Skeletal muscle satellite cell (primary cell): ENCODE data around the gene RABAC1.
A peak's percentile ranks its signal among the peaks of the same experiment; 100 is the strongest.

Experiments used
- H3K27me3 ChIP-seq: 2 replicates; pipeline ENCODE4 v1.7.0; 2013; ENCODE audit warnings: low read length; ENCODE audit not compliant: control insufficient read depth, insufficient read depth
- H3K36me3 ChIP-seq: 2 replicates; pipeline ENCODE4 v1.7.0; 2013; ENCODE audit warnings: mild to moderate bottlenecking, control low read depth, low read length; ENCODE audit not compliant: insufficient read depth
- H3K4me1 ChIP-seq: 2 replicates; pipeline ENCODE4 v1.7.0; 2013; ENCODE audit warnings: low read length; ENCODE audit not compliant: control insufficient read depth, insufficient read depth
- H3K4me2 ChIP-seq: 2 replicates; pipeline ENCODE4 v1.7.0; 2013; ENCODE audit warnings: mild to moderate bottlenecking, low read length
- H3K4me3 ChIP-seq: 2 replicates; pipeline ENCODE4 v1.7.0; 2013; ENCODE audit warnings: low read length
- H3K9ac ChIP-seq: 2 replicates; pipeline ENCODE4 v1.7.0; 2013; ENCODE audit warnings: mild to moderate bottlenecking, low read depth, low read length, moderate library complexity
- H3K9me3 ChIP-seq: replicated peaks from 2 replicates; pipeline ENCODE4 v1.7.0; 2013; ENCODE audit warnings: mild to moderate bottlenecking, control low read depth, low read length

Gene RABAC1

DNA sequence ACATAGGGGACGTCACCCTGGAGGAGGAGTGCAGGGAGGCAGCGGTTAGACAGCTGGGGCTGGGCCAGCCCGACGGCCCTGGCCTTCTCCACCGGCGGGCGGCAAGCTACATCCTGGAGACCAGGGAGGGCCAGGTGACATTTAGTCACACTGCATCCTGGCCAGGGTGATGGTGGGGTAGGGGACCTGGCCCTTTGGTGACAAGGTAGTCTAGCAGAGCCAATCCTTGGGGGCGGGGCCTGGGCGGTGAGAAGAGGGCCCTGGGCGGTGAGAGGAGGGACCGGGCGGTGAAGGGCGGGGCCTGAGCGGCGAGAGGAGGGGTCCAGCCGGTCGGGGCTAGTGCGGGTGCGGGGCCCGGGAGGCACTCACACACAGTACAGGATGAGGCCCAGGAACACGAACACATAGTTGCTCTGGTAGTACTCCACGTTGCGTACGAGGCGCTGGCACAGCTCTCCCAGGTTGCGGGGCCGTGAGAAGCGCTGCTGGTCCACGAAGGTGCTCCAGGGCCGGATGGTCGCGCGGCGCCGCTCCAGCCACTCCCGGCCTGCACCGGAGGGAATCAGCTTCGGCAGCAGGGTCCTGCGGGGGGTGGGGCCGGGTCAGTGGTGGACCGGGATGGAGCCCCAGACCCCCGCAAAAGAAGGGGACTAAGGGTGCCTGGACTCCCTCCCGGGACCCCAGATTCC, 610 bp downstream of the RABAC1 start:
- no peaks in the 10 kb centered on the region for H3K27me3 ChIP-seq
- peak overlapping the region; percentile 84 for H3K4me3 ChIP-seq
- H3K9me3 ChIP-seq, result no peaks in the 10 kb centered on the region
- peaks cover 10% of the 10 kb centered on the region for H3K4me1 ChIP-seq
- H3K9ac ChIP-seq, result peak overlapping the region; percentile 96
- H3K36me3 ChIP-seq, result peaks cover 17% of the 10 kb centered on the region
- peak overlapping the region; percentile 90 for H3K4me2 ChIP-seq

DNA sequence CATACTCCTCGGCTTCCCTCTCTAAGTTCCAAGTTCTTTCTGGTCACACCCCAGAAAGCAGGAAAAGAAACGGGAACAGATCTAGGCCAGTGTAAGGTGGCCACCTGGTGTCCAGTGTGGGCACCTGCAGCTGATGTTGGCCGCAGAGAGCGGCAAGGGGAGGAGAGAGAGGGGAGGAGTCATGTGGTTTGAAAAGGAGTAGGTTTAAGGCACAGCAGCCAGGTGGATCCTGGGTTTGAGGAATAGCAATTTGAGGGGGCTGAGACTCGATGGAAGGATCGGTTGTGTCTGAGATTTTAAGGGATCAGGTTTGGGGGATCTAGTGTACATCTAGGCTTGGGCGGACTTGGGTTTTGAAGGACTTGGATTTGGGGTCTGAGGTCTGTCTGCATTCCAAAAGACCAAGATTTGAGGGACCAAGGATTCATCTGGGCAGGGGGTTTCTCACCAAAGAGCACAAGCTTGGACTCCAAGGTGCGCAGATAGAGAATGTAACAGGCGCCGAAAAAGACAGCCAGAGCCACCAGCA, 1.2 kb downstream of the RABAC1 start:
- H3K4me3 ChIP-seq, result peak overlapping the region; percentile 84
- no peaks in the 10 kb centered on the region for H3K9me3 ChIP-seq
- peaks cover 17% of the 10 kb centered on the region for H3K36me3 ChIP-seq
- H3K4me1 ChIP-seq, result peaks cover 10% of the 10 kb centered on the region
- H3K27me3 ChIP-seq, result no peaks in the 10 kb centered on the region
- H3K9ac ChIP-seq, result peak overlapping the region; percentile 96
- peak overlapping the region; percentile 90 for H3K4me2 ChIP-seq

DNA sequence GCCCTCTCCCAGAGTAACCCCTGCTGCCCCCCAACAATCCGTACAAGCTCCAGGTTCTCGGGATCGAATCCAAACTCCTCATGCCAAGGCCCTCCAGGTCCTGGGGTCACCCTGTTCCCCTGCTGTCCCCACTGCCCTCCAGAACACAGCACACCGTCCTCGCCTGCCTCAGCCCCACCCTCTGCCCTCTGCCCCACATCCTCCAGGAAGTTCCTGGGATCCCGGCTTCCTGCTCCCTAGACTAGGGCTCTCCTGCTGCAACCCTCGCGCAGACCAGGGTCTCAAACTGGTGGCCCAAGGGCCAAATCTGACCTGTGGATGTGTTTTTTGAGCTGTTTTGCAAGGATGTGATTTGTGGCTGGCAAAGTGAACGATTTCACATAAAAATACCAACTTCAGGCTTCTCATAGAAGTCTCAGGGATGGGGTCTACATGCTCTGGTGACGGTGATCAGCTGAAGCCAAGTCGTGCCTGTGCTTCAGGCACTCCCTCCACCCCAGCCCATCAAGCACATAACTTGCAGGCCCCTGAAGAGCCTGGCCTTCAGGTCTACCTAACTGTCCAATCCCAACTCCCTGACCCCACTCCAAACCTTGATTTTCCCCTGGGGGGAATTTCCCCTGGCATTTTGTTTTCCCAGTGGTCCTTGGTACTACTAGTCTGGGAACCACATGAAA, 1.8 kb downstream of the RABAC1 start:
- Histone ChIP-seq H3K4me3 (no peak overlapping the region), H3K4me1 (peaks cover 10% of the 10 kb centered on the region), H3K9ac (peak overlapping the region; percentile 45), H3K9me3 (no peaks in the 10 kb centered on the region), H3K27me3 (no peaks in the 10 kb centered on the region), H3K36me3 (peaks cover 17% of the 10 kb centered on the region), H3K4me2 (peak overlapping the region; percentile 90)

DNA sequence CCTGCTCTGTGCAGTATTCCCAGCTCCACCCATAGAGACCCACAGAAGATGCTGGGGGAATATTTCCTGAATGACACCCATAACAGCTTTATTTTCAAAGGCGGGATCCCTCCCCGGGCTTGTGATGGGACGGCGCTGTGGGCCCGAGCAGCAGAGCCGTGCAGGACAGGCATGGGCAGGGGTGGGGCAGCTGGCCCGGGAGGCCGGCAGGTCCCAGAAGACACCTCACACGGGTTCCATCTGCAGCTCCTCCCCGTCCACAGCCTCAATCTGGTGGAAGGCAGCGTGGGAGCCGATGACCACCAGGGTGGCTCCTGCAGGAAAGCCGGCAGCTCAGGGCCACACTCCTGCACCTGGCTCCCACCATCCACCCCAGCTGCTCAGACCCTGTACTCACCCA, 2.5 kb downstream of the RABAC1 start:
- no peak overlapping the region for H3K4me3 ChIP-seq

DNA sequence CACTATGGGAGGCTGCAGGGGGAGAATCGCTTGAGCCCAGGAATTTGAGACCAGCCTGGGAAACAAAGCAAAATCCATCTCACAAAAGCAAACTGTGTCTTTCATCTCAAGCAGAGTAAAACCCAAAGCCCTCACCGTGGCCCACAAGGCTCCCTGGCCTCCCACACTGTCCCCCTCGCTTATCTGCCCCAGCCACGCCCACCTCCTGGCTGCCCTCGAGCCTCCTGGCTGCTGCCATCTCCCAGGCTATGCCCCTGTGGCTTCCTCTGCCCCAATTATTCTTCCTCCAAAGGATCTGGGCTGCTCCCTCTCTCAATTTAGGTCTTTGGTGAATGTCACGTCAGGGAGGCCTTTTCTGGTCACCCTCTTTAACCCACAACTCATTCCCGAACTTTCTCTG, 3.6 kb downstream of the RABAC1 start:
- no peaks in the 10 kb centered on the region for H3K27me3 ChIP-seq
- H3K4me1 ChIP-seq, result peaks cover 10% of the 10 kb centered on the region

More for the DNA sequence above, 2.5 kb downstream of the RABAC1 start:
- Histone ChIP-seq H3K4me1 (peaks cover 10% of the 10 kb centered on the region), H3K9ac (no peak overlapping the region), H3K36me3 (peaks cover 17% of the 10 kb centered on the region), H3K4me2 (no peak overlapping the region), H3K27me3 (no peaks in the 10 kb centered on the region), H3K9me3 (no peaks in the 10 kb centered on the region)

DNA sequence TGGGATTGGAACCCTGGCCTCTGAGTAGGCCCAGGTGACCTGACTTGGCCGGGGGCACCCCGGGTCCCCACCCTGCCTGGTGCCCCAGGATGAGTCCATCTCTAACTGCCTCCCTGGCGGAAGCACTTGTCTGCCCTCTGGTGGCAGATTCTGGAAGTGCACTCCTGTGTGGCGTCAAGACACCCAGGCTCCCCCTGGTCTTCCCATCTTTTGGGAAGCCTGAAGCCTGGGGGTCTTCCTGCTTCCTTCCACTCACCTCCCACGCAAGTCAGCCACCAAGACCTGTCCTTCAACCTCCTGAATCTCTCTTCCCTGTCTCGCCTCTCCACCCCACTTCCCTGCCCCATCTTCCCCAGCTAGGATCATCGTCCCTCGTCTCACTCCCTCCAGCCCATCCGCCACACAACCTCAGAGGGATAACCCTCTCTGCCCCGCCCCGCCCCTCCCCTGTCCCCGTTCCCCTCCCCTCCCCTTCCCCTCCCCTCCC, 7.4 kb downstream of the RABAC1 start:
- Histone ChIP-seq H3K4me2 (peak overlapping the region; percentile 69), H3K4me1 (no peaks in the 10 kb centered on the region), H3K4me3 (no peak overlapping the region), H3K9me3 (no peaks in the 10 kb centered on the region), H3K36me3 (peaks cover 13% of the 10 kb centered on the region), H3K9ac (no peak overlapping the region), H3K27me3 (no peaks in the 10 kb centered on the region)

More for the DNA sequence above, 3.6 kb downstream of the RABAC1 start:
- Histone ChIP-seq H3K4me2 (no peak overlapping the region), H3K9ac (no peak overlapping the region), H3K36me3 (peaks cover 17% of the 10 kb centered on the region), H3K4me3 (no peak overlapping the region), H3K9me3 (no peaks in the 10 kb centered on the region)

DNA sequence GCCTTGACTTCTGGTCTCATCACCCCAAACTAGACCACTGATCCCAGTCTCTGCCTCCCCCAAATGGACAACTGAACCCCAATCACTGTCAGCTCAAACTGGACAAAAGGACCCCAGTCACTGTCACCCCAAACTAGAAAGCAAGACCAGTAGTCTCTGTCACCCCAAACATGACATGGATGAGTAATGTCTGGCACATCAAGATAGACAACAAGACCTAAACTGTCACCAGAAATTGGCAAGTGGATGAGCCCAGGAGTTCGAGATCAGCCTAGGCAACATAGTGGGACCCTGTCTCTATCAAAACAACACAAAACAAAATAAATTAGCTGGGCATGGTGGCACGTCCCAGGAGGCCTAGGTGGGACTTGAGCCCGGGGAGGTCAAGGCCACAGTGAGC, 12.0 kb downstream of the RABAC1 start:
- H3K4me2 ChIP-seq, result no peak overlapping the region
- no peak overlapping the region for H3K9ac ChIP-seq
- no peaks in the 10 kb centered on the region for H3K4me1 ChIP-seq
- no peak overlapping the region for H3K4me3 ChIP-seq
- no peaks in the 10 kb centered on the region for H3K27me3 ChIP-seq
- H3K36me3 ChIP-seq, result no peaks in the 10 kb centered on the region
- no peaks in the 10 kb centered on the region for H3K9me3 ChIP-seq

DNA sequence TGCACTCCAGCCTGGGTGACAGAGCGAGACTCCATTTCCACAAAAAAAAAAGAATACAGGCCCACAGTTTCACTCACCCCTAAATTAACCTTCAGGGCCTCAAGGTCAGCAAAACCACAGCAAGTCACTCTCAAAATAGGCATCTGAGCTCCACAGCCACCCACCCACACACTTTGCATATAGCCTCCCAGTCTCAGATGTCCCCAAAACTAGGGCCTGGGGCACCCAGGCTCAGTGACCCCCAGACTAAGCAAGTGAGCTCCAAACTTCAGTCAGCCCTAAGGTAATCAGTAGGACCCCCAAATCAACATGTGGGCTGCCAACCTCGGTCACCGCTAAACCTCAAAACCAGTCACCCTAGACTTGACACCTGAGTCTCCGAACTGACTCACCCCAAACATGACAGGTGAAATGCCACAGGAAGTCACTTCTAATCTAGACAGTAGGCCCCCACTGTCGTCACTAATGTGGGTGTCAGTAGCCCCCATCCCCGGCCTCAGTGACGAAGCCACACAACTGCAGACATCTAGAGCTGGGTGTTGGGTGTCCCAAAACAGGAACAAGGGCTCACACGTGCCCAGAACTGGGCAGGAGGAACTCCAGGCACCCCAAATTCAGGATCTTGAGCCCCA, 13.9 kb downstream of the RABAC1 start:
- no peak overlapping the region for H3K9ac ChIP-seq
- H3K9me3 ChIP-seq, result no peaks in the 10 kb centered on the region
- H3K36me3 ChIP-seq, result no peaks in the 10 kb centered on the region
- peaks cover 2% of the 10 kb centered on the region for H3K27me3 ChIP-seq
- no peak overlapping the region for H3K4me2 ChIP-seq
- no peaks in the 10 kb centered on the region for H3K4me1 ChIP-seq
- H3K4me3 ChIP-seq, result no peak overlapping the region

DNA sequence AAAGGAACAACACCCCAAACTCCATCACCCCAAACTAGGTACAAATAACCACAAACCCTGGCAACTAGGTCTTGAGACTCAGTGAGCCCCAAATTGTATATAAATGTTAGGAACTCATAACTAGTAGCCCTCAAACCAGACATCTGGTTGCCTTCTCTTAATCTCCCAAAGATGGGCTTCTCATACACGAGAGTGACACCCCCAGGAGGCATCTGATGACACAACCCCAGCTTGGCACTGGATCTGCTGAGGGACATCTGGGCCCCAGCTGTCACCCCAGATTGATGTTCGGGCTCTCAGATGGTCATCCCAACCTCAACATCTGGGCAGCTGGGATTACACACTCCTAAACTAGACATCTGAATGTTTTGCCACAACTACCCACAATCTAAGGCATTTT, 14.8 kb downstream of the RABAC1 start:
- Histone ChIP-seq H3K9me3 (no peaks in the 10 kb centered on the region), H3K9ac (no peak overlapping the region), H3K36me3 (no peaks in the 10 kb centered on the region), H3K4me1 (no peaks in the 10 kb centered on the region), H3K4me2 (no peak overlapping the region), H3K27me3 (peaks cover 2% of the 10 kb centered on the region), H3K4me3 (no peak overlapping the region)

DNA sequence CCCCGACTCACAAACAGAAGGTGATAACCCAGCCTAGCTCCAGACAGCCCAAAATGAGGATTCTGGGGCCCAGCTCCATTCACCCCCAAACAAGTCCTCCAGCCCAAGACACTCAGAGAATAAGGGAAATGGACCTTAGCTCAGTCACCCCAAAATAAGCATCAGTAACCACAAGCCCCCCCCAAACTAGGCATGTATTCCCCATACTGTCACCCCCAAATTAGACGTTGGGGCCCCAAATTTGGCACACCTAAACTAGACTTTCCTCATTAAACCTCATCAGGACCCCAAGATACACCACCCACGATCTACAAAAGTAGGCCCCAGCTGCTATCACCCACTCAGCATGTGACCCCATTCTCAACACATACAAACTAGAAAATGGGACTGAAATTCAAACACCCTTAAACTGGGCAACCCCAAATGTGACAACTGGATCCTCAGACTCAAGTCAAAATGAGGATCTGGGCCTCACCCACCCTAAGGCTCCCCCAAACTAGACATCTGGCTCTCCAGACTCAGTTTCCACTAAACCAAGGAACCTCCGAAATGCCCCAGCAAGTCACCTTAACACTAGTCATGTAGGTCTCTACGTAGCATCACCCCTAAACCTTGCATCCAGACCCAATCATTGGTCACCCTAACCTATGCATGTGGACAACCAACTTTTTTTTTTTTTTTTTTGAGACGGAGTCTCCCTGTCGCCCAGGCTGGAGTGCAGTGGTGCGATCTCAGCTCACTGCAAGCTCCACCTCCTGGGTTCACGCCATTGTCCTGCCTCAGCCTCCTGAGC, 17.5 kb downstream of the RABAC1 start:
- Histone ChIP-seq H3K27me3 (peaks cover 2% of the 10 kb centered on the region), H3K36me3 (no peaks in the 10 kb centered on the region)

More for the DNA sequence above, 17.5 kb downstream of the RABAC1 start:
- H3K4me3 ChIP-seq, result no peak overlapping the region
- H3K4me2 ChIP-seq, result no peak overlapping the region
- H3K9me3 ChIP-seq, result no peaks in the 10 kb centered on the region
- no peak overlapping the region for H3K9ac ChIP-seq
- peaks cover 4% of the 10 kb centered on the region for H3K4me1 ChIP-seq
